Keratinocyte (primary cell): ENCODE results near the gene CD276. TPM values are rescaled to one million over a fixed set of nuclear protein-coding genes. Genes with fewer than 3 reads are reported as not detected.

Experiments used
- DNase-seq: peaks from one replicate; pipeline ENCODE4 v3.0.0-alpha.2; 2011; ENCODE audit warnings: low read depth, missing footprints, low spot score
- FAIRE-seq: peaks from 2 replicates; lab custom pipeline; 2011; peaks lifted over from hg19 to GRCh38; lab: Jason Lieb, UNC
- H2AFZ ChIP-seq: 2 replicates; pipeline ENCODE4 v1.6.0; 2012; ENCODE audit warnings: low read length, control low read depth, inconsistent platforms; ENCODE audit not compliant: control insufficient read depth
- H3K27ac ChIP-seq: 2 replicates; pipeline ENCODE4 v1.5.1; 2011; ENCODE audit warnings: low read length; ENCODE audit not compliant: control insufficient read depth, insufficient read depth
- H3K27me3 ChIP-seq: 3 replicates; pipeline ENCODE4 v1.6.0; 2011; ENCODE audit warnings: low read length; ENCODE audit not compliant: control insufficient read depth, insufficient read depth; ENCODE audit errors: extremely low read depth
- H3K36me3 ChIP-seq, 2 experiments: 2 replicates in 1 of 2; 3 replicates in 1 of 2; pipeline ENCODE4 v1.5.1; 2011; ENCODE audit warnings: low read length in 2 of 2, mild to moderate bottlenecking in 1 of 2; ENCODE audit not compliant: control insufficient read depth in 2 of 2, insufficient read depth in 2 of 2; ENCODE audit errors: extremely low read depth in 1 of 2
- H3K4me1 ChIP-seq: 3 replicates; pipeline ENCODE4 v1.5.1; 2011; ENCODE audit warnings: low read length; ENCODE audit not compliant: control insufficient read depth, insufficient read depth; ENCODE audit errors: extremely low read depth
- H3K4me2 ChIP-seq: 3 replicates; pipeline ENCODE4 v1.6.0; 2011; ENCODE audit warnings: low read depth, low read length; ENCODE audit not compliant: control insufficient read depth, insufficient read depth; ENCODE audit errors: extremely low read depth
- H3K4me3 ChIP-seq, 3 experiments: fragments of 200-600 bp in 1 of 3; sonication (generic) in 1 of 3; 2 replicates in 2 of 3; 3 replicates in 1 of 3; pipeline ENCODE4 v1.5.1; 2011 to 2016; ENCODE audit warnings: low read length in 3 of 3, mild to moderate bottlenecking in 3 of 3, control low read depth in 2 of 3, inconsistent platforms in 1 of 3, low read depth in 1 of 3, mixed read lengths in 1 of 3, mixed run types in 1 of 3, moderate library complexity in 1 of 3; ENCODE audit not compliant: control insufficient read depth in 2 of 3, insufficient read depth in 2 of 3; ENCODE audit errors: extremely low read depth in 1 of 3
- H3K79me2 ChIP-seq: 2 replicates; pipeline ENCODE4 v1.6.0; 2012; ENCODE audit warnings: low read length; ENCODE audit not compliant: control insufficient read depth, insufficient read depth
- H3K9ac ChIP-seq: 3 replicates; pipeline ENCODE4 v1.6.0; 2011; ENCODE audit warnings: low read length; ENCODE audit not compliant: control insufficient read depth, insufficient read depth; ENCODE audit errors: extremely low read depth
- H3K9me1 ChIP-seq: 3 replicates; pipeline ENCODE4 v1.6.0; 2011; ENCODE audit warnings: low read length; ENCODE audit not compliant: control insufficient read depth, insufficient read depth; ENCODE audit errors: extremely low read depth
- H3K9me3 ChIP-seq: 2 replicates; pipeline ENCODE4 v1.5.1; 2012; ENCODE audit warnings: low read depth, low read length; ENCODE audit not compliant: control insufficient read depth
- H4K20me1 ChIP-seq: 3 replicates; pipeline ENCODE4 v1.6.0; 2011; ENCODE audit warnings: low read length; ENCODE audit not compliant: control insufficient read depth, insufficient read depth; ENCODE audit errors: extremely low read depth
- EZH2 ChIP-seq: IDR thresholded peaks from one replicate; pipeline ENCODE4 v1.6.1; 2012; ENCODE audit warnings: inconsistent platforms, mild to moderate bottlenecking, low read length, moderate library complexity
- dilution Hi-C: fragments of 300-500 bp; cut with MboI; formaldehyde crosslinking; loops from one replicate; pipeline ENCODE4 v1.7.0; 2020; ENCODE audit warnings: low sequenced_read_pairs; ENCODE audit not compliant: extremely low pct_ligation_motif_present
- polyA plus RNA-seq, 5 experiments: library from polyadenylated mRNA; depleted of rRNA in 3 of 5; stranded (reverse) in 3 of 5; stranded (forward) in 1 of 5; unstranded in 1 of 5; fragments of >200 nt; gene quantifications; 1 replicate in 1 of 5; 2 replicates in 3 of 5; 3 replicates in 1 of 5; pipeline versions ENCODE4 v1.2.1 to v1.2.3, GENCODE V29; 2011 to 2012; ENCODE audit warnings: missing spikeins in 2 of 5, low read depth in 1 of 5, low replicate concordance in 1 of 5
- TF ChIP-seq, protein P1 (sequence below), 3 experiments: IDR thresholded peaks in 1 of 3; conservative IDR thresholded peaks in 1 of 3; optimal IDR thresholded peaks in 1 of 3; 2 replicates in 2 of 3; 3 replicates in 1 of 3; pipeline versions ENCODE3 to v1.5.1; 2011; ENCODE audit warnings: low read length in 3 of 3, mild to moderate bottlenecking in 3 of 3, moderate library complexity in 2 of 3, control low read depth in 1 of 3, inconsistent platforms in 1 of 3; ENCODE audit not compliant: insufficient read depth in 2 of 3; ENCODE audit errors: extremely low read depth in 1 of 3

The CD276 gene
- polyA plus RNA-seq, 1 donor (not counting 4 experiments of a cell fraction or from before 2014, with no cell fraction given) = 62.9 TPM

DNA sequence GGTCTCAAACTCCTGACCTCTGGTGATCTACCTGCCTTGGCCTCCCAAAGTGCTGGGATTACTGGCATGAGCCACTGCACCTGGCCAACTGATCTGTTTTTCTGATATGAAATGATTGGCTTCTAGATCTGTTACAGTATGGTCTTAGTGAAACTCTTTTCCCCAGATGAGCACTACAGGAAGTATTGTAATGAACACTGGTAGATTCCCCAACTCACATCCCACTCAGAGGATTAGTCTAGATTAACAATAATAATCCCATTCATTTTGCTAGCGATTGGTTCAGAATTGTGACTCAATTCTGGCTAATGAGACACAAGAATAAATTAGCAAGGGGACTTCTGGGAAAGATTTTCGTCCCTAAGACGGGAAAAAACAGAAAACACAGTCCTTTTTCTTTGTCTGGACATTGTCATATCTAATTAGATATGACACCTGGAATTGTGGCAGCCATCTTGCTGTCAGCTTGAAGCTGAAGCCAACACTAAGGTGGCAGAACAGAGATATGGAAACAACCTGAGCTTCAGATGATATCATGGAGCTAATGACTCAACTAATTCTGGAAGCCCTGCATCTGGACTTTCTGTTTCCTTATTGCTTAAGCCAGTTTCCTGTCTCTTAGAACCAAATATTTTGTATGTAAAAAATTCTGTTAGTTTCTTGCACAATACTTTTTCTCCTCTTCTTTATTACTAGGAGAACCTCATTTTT, 33.6 kb upstream of the CD276 start:
- Histone ChIP-seq H4K20me1 (no peaks in the 10 kb centered on the region), H3K9me3 (no peaks in the 10 kb centered on the region), H3K4me2 (no peak overlapping the region), H3K9ac (no peak overlapping the region), H3K4me1 (peaks cover 30% of the 10 kb centered on the region), H3K27me3 (no peaks in the 10 kb centered on the region), H3K4me3 (no peak overlapping the region), H2AFZ (no peak overlapping the region), H3K36me3 (no peaks in the 10 kb centered on the region), H3K79me2 (no peaks in the 10 kb centered on the region), H3K27ac (no peak overlapping the region), H3K9me1 (no peaks in the 10 kb centered on the region)
- FAIRE-seq (no peak), DNase-seq (no peak)
- dilution Hi-C loops = no loop called here
- no peak for TF ChIP-seq EZH2
- TF ChIP-seq, protein P1, sequence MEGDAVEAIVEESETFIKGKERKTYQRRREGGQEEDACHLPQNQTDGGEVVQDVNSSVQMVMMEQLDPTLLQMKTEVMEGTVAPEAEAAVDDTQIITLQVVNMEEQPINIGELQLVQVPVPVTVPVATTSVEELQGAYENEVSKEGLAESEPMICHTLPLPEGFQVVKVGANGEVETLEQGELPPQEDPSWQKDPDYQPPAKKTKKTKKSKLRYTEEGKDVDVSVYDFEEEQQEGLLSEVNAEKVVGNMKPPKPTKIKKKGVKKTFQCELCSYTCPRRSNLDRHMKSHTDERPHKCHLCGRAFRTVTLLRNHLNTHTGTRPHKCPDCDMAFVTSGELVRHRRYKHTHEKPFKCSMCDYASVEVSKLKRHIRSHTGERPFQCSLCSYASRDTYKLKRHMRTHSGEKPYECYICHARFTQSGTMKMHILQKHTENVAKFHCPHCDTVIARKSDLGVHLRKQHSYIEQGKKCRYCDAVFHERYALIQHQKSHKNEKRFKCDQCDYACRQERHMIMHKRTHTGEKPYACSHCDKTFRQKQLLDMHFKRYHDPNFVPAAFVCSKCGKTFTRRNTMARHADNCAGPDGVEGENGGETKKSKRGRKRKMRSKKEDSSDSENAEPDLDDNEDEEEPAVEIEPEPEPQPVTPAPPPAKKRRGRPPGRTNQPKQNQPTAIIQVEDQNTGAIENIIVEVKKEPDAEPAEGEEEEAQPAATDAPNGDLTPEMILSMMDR (optimal IDR thresholded peaks at IDR 0.05 in 1 of 3, IDR thresholded peaks at IDR 0.05 in 1 of 3, conservative IDR thresholded peaks at IDR 0.05 in 1 of 3; ENCODE audit: extremely low read depth in 1 of 3, insufficient read depth in 2 of 3, low read length in 3 of 3) = no peak

DNA sequence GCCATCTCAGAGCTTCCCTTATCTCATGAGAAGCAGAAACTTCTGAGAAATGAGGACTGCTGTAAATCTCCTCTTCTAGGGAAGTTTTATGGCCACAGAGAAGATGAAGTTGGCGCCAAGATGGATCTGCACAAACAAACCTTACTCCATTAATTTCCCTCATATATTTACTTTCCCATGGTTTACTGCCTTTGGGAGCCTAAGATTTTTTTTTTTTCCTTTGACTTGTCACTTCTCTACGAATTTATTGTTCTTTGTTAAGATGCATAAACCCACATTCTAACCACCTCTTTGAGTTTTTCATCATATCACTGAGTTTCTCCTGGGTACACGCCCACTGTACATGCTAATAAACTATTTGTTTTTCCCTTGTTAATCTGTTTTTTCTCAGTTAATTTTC, 29.5 kb upstream of the CD276 start:
- Histone ChIP-seq H3K27me3 (no peaks in the 10 kb centered on the region), H4K20me1 (no peaks in the 10 kb centered on the region), H3K27ac (no peak overlapping the region), H2AFZ (no peak overlapping the region), H3K9ac (no peak overlapping the region), H3K36me3 (no peaks in the 10 kb centered on the region), H3K4me3 (no peak overlapping the region), H3K9me3 (no peaks in the 10 kb centered on the region), H3K4me2 (no peak overlapping the region), H3K9me1 (no peaks in the 10 kb centered on the region), H3K79me2 (no peaks in the 10 kb centered on the region), H3K4me1 (peaks cover 7% of the 10 kb centered on the region)
- dilution Hi-C loops = no loop called here
- TF ChIP-seq, protein P1 (optimal IDR thresholded peaks at IDR 0.05 in 1 of 3, IDR thresholded peaks at IDR 0.05 in 1 of 3, conservative IDR thresholded peaks at IDR 0.05 in 1 of 3; ENCODE audit: extremely low read depth in 1 of 3, insufficient read depth in 2 of 3, low read length in 3 of 3) = no peak
- TF ChIP-seq EZH2 = no peak
- FAIRE-seq = no peak
- DNase-seq = no peak
